Colonic mucosa (tissue), 4 donors: Measurements from ENCODE around the gene MYZAP. TPM values are rescaled to one million over a fixed set of nuclear protein-coding genes. Genes with fewer than 3 reads are reported as not detected.

Source experiments
- DNase-seq: peaks from one replicate; pipeline ENCODE4 v3.0.0-alpha.2; 2020
- H3K27ac ChIP-seq: fragments of 200-600 bp; one replicate; pipeline ENCODE4 v1.8.0; 2021
- H3K27me3 ChIP-seq: fragments of 200-600 bp; one replicate; pipeline ENCODE4 v1.8.0; 2021
- H3K36me3 ChIP-seq: fragments of 200-600 bp; one replicate; pipeline ENCODE4 v1.8.0; 2021
- H3K4me1 ChIP-seq: fragments of 200-600 bp; one replicate; pipeline ENCODE4 v1.8.0; 2021; ENCODE audit warnings: mild to moderate bottlenecking
- H3K4me3 ChIP-seq: fragments of 200-600 bp; one replicate; pipeline ENCODE4 v1.8.0; 2021
- H3K9ac ChIP-seq, 2 donors: one replicate each; pipeline ENCODE4 v1.7.0; 2013; ENCODE audit warnings: control low read depth in 2 of 2, low read depth in 2 of 2, low read length in 2 of 2
- H3K9me3 ChIP-seq: fragments of 200-600 bp; one replicate; pipeline ENCODE4 v1.8.0; 2021
- CTCF ChIP-seq: fragments of 200-600 bp; IDR thresholded peaks from one replicate; pipeline ENCODE4 v1.8.0; 2022; ENCODE audit warnings: antibody characterized with exemption, mild to moderate bottlenecking
- intact Hi-C: fragments of 100-400 bp; cut with DNase I; formaldehyde crosslinking; loops from one replicate; pipeline ENCODE4 v1.14.1; 2022
- total RNA-seq, 2 donors: library from RNA; stranded (reverse); fragmentation: NEBNext Ultra II Directional in 1 of 2; extraction: Animal tissue kit (Norgen Biotek cat#: 25700) in 1 of 2; gene quantifications; one replicate each; pipeline ENCODE4 v1.2.1, GENCODE V29; 2021
- donor health status: healthy.
- donor health status: DM: no; HTN: no; CAD: no.
- donor health status: DM: no; HTN: no; CAD: no.

The MYZAP gene
- total RNA-seq, 2 donors from 2014 or later, result 11.7 to 12.2 TPM

- no peak for DNase-seq
- TF ChIP-seq CTCF, result no peak
- Histone ChIP-seq H3K36me3 (no peaks in the 10 kb centered on the region), H3K4me1 (no peaks in the 10 kb centered on the region), H3K27me3 (no peaks in the 10 kb centered on the region), H3K9ac (no peak overlapping the region), H3K27ac (no peak overlapping the region), H3K4me3 (no peak overlapping the region), H3K9me3 (no peaks in the 10 kb centered on the region)
- intact Hi-C loops, result no loop called here
Observed at GRCh38 chr15:57680021-57680420, 88.3 kb downstream of the MYZAP start.

GRCh38 chr15:57681011-57681410 is 89.3 kb downstream of the MYZAP start:
- no peaks in the 10 kb centered on the region for H3K36me3 ChIP-seq
- H3K9ac ChIP-seq, result no peak overlapping the region
- H3K27ac ChIP-seq, result no peak overlapping the region
- H3K4me3 ChIP-seq, result no peak overlapping the region
- H3K4me1 ChIP-seq, result no peaks in the 10 kb centered on the region
- H3K9me3 ChIP-seq, result no peaks in the 10 kb centered on the region
- intact Hi-C loops, result no loop called here
- no peak for DNase-seq
- no peaks in the 10 kb centered on the region for H3K27me3 ChIP-seq
- TF ChIP-seq CTCF, result no peak

GRCh38 chr15:57683481-57683880 is 91.8 kb downstream of the MYZAP start:
- H3K9ac ChIP-seq, result no peak overlapping the region
- no peak overlapping the region for H3K27ac ChIP-seq
- no peaks in the 10 kb centered on the region for H3K27me3 ChIP-seq
- no peak overlapping the region for H3K4me3 ChIP-seq
- H3K36me3 ChIP-seq, result no peaks in the 10 kb centered on the region
- TF ChIP-seq CTCF, result no peak
- DNase-seq, result no peak
- intact Hi-C loops, result no loop called here
- H3K4me1 ChIP-seq, result no peaks in the 10 kb centered on the region
- no peaks in the 10 kb centered on the region for H3K9me3 ChIP-seq

- H3K27me3 ChIP-seq, result no peaks in the 10 kb centered on the region
Observed at GRCh38 chr15:57684491-57685151, 92.9 kb downstream of the MYZAP start.

GRCh38 chr15:57685306-57686095 is 93.8 kb downstream of the MYZAP start:
- DNase-seq, result no peak
- H3K27me3 ChIP-seq, result no peaks in the 10 kb centered on the region
- no peak overlapping the region for H3K4me3 ChIP-seq
- no peaks in the 10 kb centered on the region for H3K9me3 ChIP-seq
- no peaks in the 10 kb centered on the region for H3K36me3 ChIP-seq
- intact Hi-C loops, result no loop called here
- no peak for TF ChIP-seq CTCF
- H3K4me1 ChIP-seq, result no peaks in the 10 kb centered on the region
- no peak overlapping the region for H3K9ac ChIP-seq
- H3K27ac ChIP-seq, result no peak overlapping the region

More at GRCh38 chr15:57684491-57685151, 92.9 kb downstream of the MYZAP start:
- DNase-seq, result no peak
- Histone ChIP-seq H3K27ac (no peak overlapping the region), H3K4me3 (no peak overlapping the region), H3K4me1 (no peaks in the 10 kb centered on the region), H3K9ac (no peak overlapping the region), H3K9me3 (no peaks in the 10 kb centered on the region), H3K36me3 (no peaks in the 10 kb centered on the region)
- intact Hi-C loops, result no loop called here
- no peak for TF ChIP-seq CTCF
